CD4-positive, alpha-beta T cell treated with Interleukin-12 subunit alpha and Interleukin-12 subunit beta, for 1 hour (primary cell): ENCODE results near the gene NEK11.
"Not testable (repeated sequence)": the region's sequence is repeated elsewhere in the genome, so short reads cannot be mapped to it uniquely, and the experiment has no call there.

Experiments used
- DNase-seq: peaks from one replicate; pipeline ENCODE4 v3.0.0-alpha.2; 2020

Gene NEK11

GRCh38 chr3:131317667-131318066 lies 291.0 kb downstream of the NEK11 start:
- no peak for DNase-seq

- DNase-seq: no peak
Observed at GRCh38 chr3:131323014-131323413, 296.3 kb downstream of the NEK11 start.

- DNase-seq: no peak
Observed at GRCh38 chr3:131323792-131324191, 297.1 kb downstream of the NEK11 start.

- no peak for DNase-seq
Observed at GRCh38 chr3:131324923-131325322, 298.2 kb downstream of the NEK11 start.

- DNase-seq: no peak
Observed at GRCh38 chr3:131326307-131326706, 299.6 kb downstream of the NEK11 start.

GRCh38 chr3:131328721-131329120 lies 302.0 kb downstream of the NEK11 start:
- no peak for DNase-seq

- no peak for DNase-seq
Observed at GRCh38 chr3:131329774-131330173, 303.1 kb downstream of the NEK11 start.

GRCh38 chr3:131331456-131332085 lies 304.9 kb downstream of the NEK11 start:
- not testable (repeated sequence) for DNase-seq

GRCh38 chr3:131338948-131339640 lies 312.4 kb downstream of the NEK11 start:
- DNase-seq: no peak

- DNase-seq: no peak
Observed at GRCh38 chr3:131341761-131342160, 315.1 kb downstream of the NEK11 start.

GRCh38 chr3:131348911-131349310 lies 322.2 kb downstream of the NEK11 start:
- no peak for DNase-seq

- no peak for DNase-seq
Observed at GRCh38 chr3:131349454-131349853, 322.8 kb downstream of the NEK11 start.

- no peak for DNase-seq
Observed at GRCh38 chr3:131349946-131350347, 323.3 kb downstream of the NEK11 start.

GRCh38 chr3:131350506-131350905 lies 323.8 kb downstream of the NEK11 start:
- DNase-seq: no peak

GRCh38 chr3:131353016-131353877 lies 326.6 kb downstream of the NEK11 start:
- no peak for DNase-seq

- DNase-seq: no peak
Observed at GRCh38 chr3:131353986-131354385, 327.3 kb downstream of the NEK11 start.

- no peak for DNase-seq
Observed at GRCh38 chr3:131356006-131356595, 329.4 kb downstream of the NEK11 start.

GRCh38 chr3:131357275-131357674 lies 330.6 kb downstream of the NEK11 start:
- no peak for DNase-seq

- DNase-seq: no peak
Observed at GRCh38 chr3:131360191-131360755, 333.6 kb downstream of the NEK11 start.

GRCh38 chr3:131361066-131361463 lies 334.4 kb downstream of the NEK11 start:
- DNase-seq: not testable (repeated sequence)

- DNase-seq: peak; percentile 51
Observed at GRCh38 chr3:131361464-131362421, 335.1 kb downstream of the NEK11 start.

GRCh38 chr3:131363275-131363674 lies 336.6 kb downstream of the NEK11 start:
- DNase-seq: no peak
